Measurements from ENCODE around the gene ZNF282. TPM values are rescaled to one million over a fixed set of nuclear protein-coding genes. Genes with fewer than 3 reads are reported as not detected.
"Not testable (repeated sequence)": the region's sequence is repeated elsewhere in the genome, so short reads cannot be mapped to it uniquely, and the experiment has no call there.

Gene ZNF282
- total RNA-seq, 1 experiment from 2014 or later: 39.0 TPM

DNA sequence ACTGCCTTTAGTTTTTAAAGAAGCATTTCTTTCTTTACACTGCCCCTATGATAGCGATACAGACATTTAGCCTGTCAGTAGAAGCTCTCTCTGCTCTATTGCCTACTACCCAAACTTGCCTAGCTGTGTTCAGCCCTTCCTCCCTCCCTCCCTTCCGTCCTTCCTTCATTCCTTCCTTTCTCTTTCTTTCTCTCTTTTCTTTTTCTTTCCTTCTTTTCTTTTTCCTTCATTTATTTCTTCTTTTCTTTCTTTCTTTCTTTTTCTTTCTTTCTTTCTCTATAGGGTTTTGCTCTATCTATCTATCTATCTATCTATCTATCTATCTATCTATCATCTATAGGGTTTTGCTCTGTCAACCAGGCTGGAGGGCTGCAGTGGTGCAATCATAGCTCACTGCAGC, 37.0 kb downstream of the ZNF282 start:
- Histone ChIP-seq H3K9me3 (ENCODE audit: control insufficient read depth, low read depth, low read length) (no peaks in the 10 kb centered on the region), H4K20me1 (ENCODE audit: control insufficient read depth, insufficient read depth, insufficient read length) (no peaks in the 10 kb centered on the region), H2BK12ac (ENCODE audit: insufficient read length, low read depth, low read length) (no peak overlapping the region), H2BK20ac (ENCODE audit: low read depth, low read length, poor library complexity, severe bottlenecking) (no peak overlapping the region), H3K56ac (ENCODE audit: insufficient read length, low read depth, low read length) (no peak overlapping the region), H3K27me3 (ENCODE audit: insufficient read depth, low read length) (no peaks in the 10 kb centered on the region), H2BK5ac (ENCODE audit: insufficient read length, low read length) (no peak overlapping the region), H3K9ac (ENCODE audit: extremely low read depth, insufficient read length, low read length) (no peak overlapping the region), H3K4me1 (ENCODE audit: insufficient read depth, low read length) (no peaks in the 10 kb centered on the region), H4K8ac (replicated peaks; ENCODE audit: insufficient read length, low read depth, low read length) (no peak overlapping the region), H4K5ac (ENCODE audit: insufficient read length, low read depth, low read length) (no peak overlapping the region), H2BK15ac (ENCODE audit: low read depth, low read length) (no peak overlapping the region), H3K14ac (ENCODE audit: insufficient read depth, low read length) (no peak overlapping the region), H3K18ac (ENCODE audit: insufficient read length, low read depth, low read length) (no peak overlapping the region), H3K4ac (ENCODE audit: low read depth, low read length) (no peak overlapping the region), H3K4me2 (ENCODE audit: insufficient read depth, insufficient read length, low read length) (no peak overlapping the region), H3K27ac (ENCODE audit: insufficient read length, low read depth, low read length) (no peak overlapping the region), H3K79me1 (ENCODE audit: insufficient read depth, low read depth, low read length, poor library complexity, severe bottlenecking) (no peaks in the 10 kb centered on the region), H4K91ac (ENCODE audit: insufficient read length, low read depth, low read length) (no peak overlapping the region), H3K23ac (ENCODE audit: insufficient read length, low read depth, low read length) (no peak overlapping the region), H3T11ph (ENCODE audit: low read length) (no peak overlapping the region), H2BK120ac (ENCODE audit: low read depth, low read length, poor library complexity, severe bottlenecking) (no peak overlapping the region), H2AFZ (ENCODE audit: low read length) (no peak overlapping the region), H3K79me2 (ENCODE audit: insufficient read depth, low read length) (no peaks in the 10 kb centered on the region), H3K23me2 (ENCODE audit: insufficient read length, low read depth, low read length, poor library complexity, severe bottlenecking) (no peaks in the 10 kb centered on the region), H2AK5ac (ENCODE audit: insufficient read length, low read length) (no peak overlapping the region)
- no peaks in the 10 kb centered on the region for H3K9me3 Mint-ChIP-seq
- H3K27me3 Mint-ChIP-seq (ENCODE audit: low read depth): peaks cover 30% of the 10 kb centered on the region
- H3K4me3 Mint-ChIP-seq: no peak overlapping the region
- DNase-seq: no peak
- H3K4me1 Mint-ChIP-seq: no peaks in the 10 kb centered on the region
- no peak overlapping the region; a peak in 1 of 7 replicates for H3K27ac Mint-ChIP-seq
- WGBS (ENCODE audit: extremely low coverage, insufficient read length, low lambda C conversion rate): 100% methylated on average over 1 of the region's 2 CpGs
- TF ChIP-seq, protein P1, sequence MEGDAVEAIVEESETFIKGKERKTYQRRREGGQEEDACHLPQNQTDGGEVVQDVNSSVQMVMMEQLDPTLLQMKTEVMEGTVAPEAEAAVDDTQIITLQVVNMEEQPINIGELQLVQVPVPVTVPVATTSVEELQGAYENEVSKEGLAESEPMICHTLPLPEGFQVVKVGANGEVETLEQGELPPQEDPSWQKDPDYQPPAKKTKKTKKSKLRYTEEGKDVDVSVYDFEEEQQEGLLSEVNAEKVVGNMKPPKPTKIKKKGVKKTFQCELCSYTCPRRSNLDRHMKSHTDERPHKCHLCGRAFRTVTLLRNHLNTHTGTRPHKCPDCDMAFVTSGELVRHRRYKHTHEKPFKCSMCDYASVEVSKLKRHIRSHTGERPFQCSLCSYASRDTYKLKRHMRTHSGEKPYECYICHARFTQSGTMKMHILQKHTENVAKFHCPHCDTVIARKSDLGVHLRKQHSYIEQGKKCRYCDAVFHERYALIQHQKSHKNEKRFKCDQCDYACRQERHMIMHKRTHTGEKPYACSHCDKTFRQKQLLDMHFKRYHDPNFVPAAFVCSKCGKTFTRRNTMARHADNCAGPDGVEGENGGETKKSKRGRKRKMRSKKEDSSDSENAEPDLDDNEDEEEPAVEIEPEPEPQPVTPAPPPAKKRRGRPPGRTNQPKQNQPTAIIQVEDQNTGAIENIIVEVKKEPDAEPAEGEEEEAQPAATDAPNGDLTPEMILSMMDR (conservative IDR thresholded peaks at IDR 0.05): no peak
- H3K36me3 Mint-ChIP-seq (ENCODE audit: insufficient read depth in 1 of 3, low read depth in 3 of 3): no peaks in the 10 kb centered on the region

DNA sequence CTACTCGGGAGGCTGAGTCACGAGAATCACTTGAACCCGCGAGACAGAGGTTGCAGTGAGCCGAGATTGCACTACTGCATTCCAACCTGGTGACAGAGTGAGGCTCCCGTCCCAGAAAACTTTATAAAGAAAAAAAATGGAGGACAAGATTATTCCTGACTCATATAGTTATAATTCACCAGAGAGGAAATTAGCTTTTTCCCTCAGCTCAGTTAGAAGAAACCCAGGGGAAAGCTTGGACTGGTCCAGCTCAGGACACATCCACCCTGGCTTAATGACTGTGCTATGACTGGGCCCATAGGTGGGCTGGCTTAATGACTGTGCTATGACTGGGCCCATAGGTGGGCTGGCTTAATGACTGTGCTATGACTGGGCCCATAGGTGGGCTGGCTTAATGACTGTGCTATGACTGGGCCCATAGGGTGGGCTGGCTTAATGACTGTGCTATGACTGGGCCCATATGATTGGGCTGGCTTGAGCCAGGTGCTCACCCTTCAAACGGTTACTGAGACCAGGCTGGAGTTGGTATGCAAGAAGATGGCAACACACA, 38.4 kb downstream of the ZNF282 start:
- not testable (repeated sequence) for H3K27me3 ChIP-seq (ENCODE audit: insufficient read depth, low read length); H3K14ac ChIP-seq (ENCODE audit: insufficient read depth, low read length); H3T11ph ChIP-seq (ENCODE audit: low read length); DNase-seq; H3K9ac ChIP-seq (ENCODE audit: extremely low read depth, insufficient read length, low read length); H2BK5ac ChIP-seq (ENCODE audit: insufficient read length, low read length); H3K27ac ChIP-seq (ENCODE audit: insufficient read length, low read depth, low read length); H2AFZ ChIP-seq (ENCODE audit: low read length); H4K5ac ChIP-seq (ENCODE audit: insufficient read length, low read depth, low read length); H3K4me1 ChIP-seq (ENCODE audit: insufficient read depth, low read length); H4K20me1 ChIP-seq (ENCODE audit: control insufficient read depth, insufficient read depth, insufficient read length); H2AK5ac ChIP-seq (ENCODE audit: insufficient read length, low read length); H3K56ac ChIP-seq (ENCODE audit: insufficient read length, low read depth, low read length); H2BK15ac ChIP-seq (ENCODE audit: low read depth, low read length); H3K4me3 Mint-ChIP-seq; H3K4me1 Mint-ChIP-seq; H3K36me3 Mint-ChIP-seq (ENCODE audit: insufficient read depth in 1 of 3, low read depth in 3 of 3); H3K9me3 Mint-ChIP-seq; H3K4me2 ChIP-seq (ENCODE audit: insufficient read depth, insufficient read length, low read length); H3K23ac ChIP-seq (ENCODE audit: insufficient read length, low read depth, low read length); H3K18ac ChIP-seq (ENCODE audit: insufficient read length, low read depth, low read length); H2BK120ac ChIP-seq (ENCODE audit: low read depth, low read length, poor library complexity, severe bottlenecking); H3K23me2 ChIP-seq (ENCODE audit: insufficient read length, low read depth, low read length, poor library complexity, severe bottlenecking); H4K8ac ChIP-seq (replicated peaks; ENCODE audit: insufficient read length, low read depth, low read length); H3K79me2 ChIP-seq (ENCODE audit: insufficient read depth, low read length); H2BK20ac ChIP-seq (ENCODE audit: low read depth, low read length, poor library complexity, severe bottlenecking); H3K9me3 ChIP-seq (ENCODE audit: control insufficient read depth, low read depth, low read length); H4K91ac ChIP-seq (ENCODE audit: insufficient read length, low read depth, low read length); H2BK12ac ChIP-seq (ENCODE audit: insufficient read length, low read depth, low read length); H3K4ac ChIP-seq (ENCODE audit: low read depth, low read length); H3K27ac Mint-ChIP-seq; H3K79me1 ChIP-seq (ENCODE audit: insufficient read depth, low read depth, low read length, poor library complexity, severe bottlenecking)
- H3K27me3 Mint-ChIP-seq (ENCODE audit: low read depth): peaks cover 42% of the 10 kb centered on the region
- WGBS (ENCODE audit: extremely low coverage, insufficient read length, low lambda C conversion rate): no CpG with 5 or more reads among the region's 7 CpGs

All from H9 (cell line).